ENCODE results near the gene LRRC4B. TPM values are rescaled to one million over a fixed set of nuclear protein-coding genes. Genes with fewer than 3 reads are reported as not detected.

LRRC4B gene
- total and polyA plus RNA-seq, 2 donors (not counting 1 experiment from before 2014, with no cell fraction given) = 0.02 to 0.17 TPM

DNA sequence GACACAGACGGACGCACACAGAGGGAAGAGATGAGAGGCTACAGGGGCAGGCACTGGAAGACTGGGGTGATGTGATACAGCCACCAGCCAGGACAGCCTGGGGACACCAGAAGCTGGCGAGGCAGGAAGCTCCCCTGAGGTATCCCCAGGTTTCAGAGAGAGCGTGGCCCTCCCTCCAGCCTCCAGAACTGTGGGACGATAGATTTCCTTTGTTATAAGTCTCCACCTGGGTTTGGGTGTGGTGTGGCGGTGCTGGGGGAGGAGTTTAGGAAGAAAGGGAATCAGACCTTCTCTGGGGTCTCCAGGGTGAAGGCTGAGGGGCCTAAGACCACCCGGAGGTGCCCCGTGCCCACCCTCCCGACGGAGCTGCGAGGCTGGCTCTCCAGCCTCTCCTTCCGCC, 51.8 kb downstream of the LRRC4B start:
- Histone ChIP-seq H2AFZ (ENCODE audit: low read length) (no peak overlapping the region), H3K4me1 (ENCODE audit: control insufficient read depth, extremely low read depth, insufficient read depth, low read length) (no peaks in the 10 kb centered on the region), H3K4me2 (ENCODE audit: extremely low read depth, insufficient read depth, low read length) (no peak overlapping the region), H3K36me3 (ENCODE audit: control insufficient read depth, insufficient read depth, low read length) (no peaks in the 10 kb centered on the region), H3K4me3 (replicated peaks in 1 of 4; ENCODE audit: control extremely low read depth in 1 of 4, insufficient read depth in 1 of 4, low read depth in 3 of 4, low read length in 4 of 4) (no peak overlapping the region), H3K27me3 (ENCODE audit: control insufficient read depth, insufficient read depth, low read length) (no peaks in the 10 kb centered on the region), H3K9ac (ENCODE audit: insufficient read depth, low read length) (no peak overlapping the region), H3K79me2 (ENCODE audit: control insufficient read depth, insufficient read depth, low read length) (no peaks in the 10 kb centered on the region), H3K27ac (ENCODE audit: insufficient read depth, low read length) (no peak overlapping the region), H4K20me1 (ENCODE audit: control insufficient read depth, extremely low read depth, insufficient read depth, low read length) (no peaks in the 10 kb centered on the region), H3K9me3 (ENCODE audit: control insufficient read depth, insufficient read depth, low read depth, low read length) (no peaks in the 10 kb centered on the region)
- TF ChIP-seq, protein P1, sequence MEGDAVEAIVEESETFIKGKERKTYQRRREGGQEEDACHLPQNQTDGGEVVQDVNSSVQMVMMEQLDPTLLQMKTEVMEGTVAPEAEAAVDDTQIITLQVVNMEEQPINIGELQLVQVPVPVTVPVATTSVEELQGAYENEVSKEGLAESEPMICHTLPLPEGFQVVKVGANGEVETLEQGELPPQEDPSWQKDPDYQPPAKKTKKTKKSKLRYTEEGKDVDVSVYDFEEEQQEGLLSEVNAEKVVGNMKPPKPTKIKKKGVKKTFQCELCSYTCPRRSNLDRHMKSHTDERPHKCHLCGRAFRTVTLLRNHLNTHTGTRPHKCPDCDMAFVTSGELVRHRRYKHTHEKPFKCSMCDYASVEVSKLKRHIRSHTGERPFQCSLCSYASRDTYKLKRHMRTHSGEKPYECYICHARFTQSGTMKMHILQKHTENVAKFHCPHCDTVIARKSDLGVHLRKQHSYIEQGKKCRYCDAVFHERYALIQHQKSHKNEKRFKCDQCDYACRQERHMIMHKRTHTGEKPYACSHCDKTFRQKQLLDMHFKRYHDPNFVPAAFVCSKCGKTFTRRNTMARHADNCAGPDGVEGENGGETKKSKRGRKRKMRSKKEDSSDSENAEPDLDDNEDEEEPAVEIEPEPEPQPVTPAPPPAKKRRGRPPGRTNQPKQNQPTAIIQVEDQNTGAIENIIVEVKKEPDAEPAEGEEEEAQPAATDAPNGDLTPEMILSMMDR (conservative IDR thresholded peaks at IDR 0.05 in 1 of 2, IDR thresholded peaks at IDR 0.05 in 1 of 2; ENCODE audit: low read depth in 1 of 2, low read length in 2 of 2) = no peak
- no peak for TF ChIP-seq EZH2 (IDR thresholded peaks at IDR 0.05; ENCODE audit: low read length, missing control alignments)
- DNase-seq (ENCODE audit: low read depth in 2 of 2) = no peak

DNA sequence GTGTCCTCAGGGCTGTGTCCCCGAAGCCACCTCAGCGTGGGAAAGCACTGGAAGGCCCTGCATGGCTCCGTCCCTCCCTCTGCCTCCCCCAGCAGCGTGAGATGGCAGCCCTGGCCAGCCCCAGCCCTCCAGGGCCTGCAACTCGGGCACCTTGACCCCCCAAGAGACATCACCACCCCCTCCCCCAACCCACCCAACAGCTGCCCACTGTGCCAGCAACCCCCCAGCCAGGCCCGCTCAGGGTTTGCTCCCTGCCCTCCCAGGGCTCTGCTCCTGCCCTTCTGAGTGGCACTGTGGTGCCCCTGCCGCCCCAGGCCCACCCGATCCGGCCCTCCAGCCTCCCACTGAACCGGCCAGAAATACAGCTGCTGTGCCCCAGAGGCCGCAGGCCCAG, 53.1 kb downstream of the LRRC4B start:
- Histone ChIP-seq H3K9me3 (ENCODE audit: control insufficient read depth, insufficient read depth, low read depth, low read length) (no peaks in the 10 kb centered on the region), H3K9ac (ENCODE audit: insufficient read depth, low read length) (no peak overlapping the region), H3K4me1 (ENCODE audit: control insufficient read depth, extremely low read depth, insufficient read depth, low read length) (no peaks in the 10 kb centered on the region), H3K79me2 (ENCODE audit: control insufficient read depth, insufficient read depth, low read length) (peaks cover 4% of the 10 kb centered on the region), H3K27ac (ENCODE audit: insufficient read depth, low read length) (no peak overlapping the region), H3K4me3 (replicated peaks in 1 of 4; ENCODE audit: control extremely low read depth in 1 of 4, insufficient read depth in 1 of 4, low read depth in 3 of 4, low read length in 4 of 4) (no peak overlapping the region), H3K4me2 (ENCODE audit: extremely low read depth, insufficient read depth, low read length) (no peak overlapping the region), H3K36me3 (ENCODE audit: control insufficient read depth, insufficient read depth, low read length) (no peaks in the 10 kb centered on the region), H3K27me3 (ENCODE audit: control insufficient read depth, insufficient read depth, low read length) (no peaks in the 10 kb centered on the region), H4K20me1 (ENCODE audit: control insufficient read depth, extremely low read depth, insufficient read depth, low read length) (no peaks in the 10 kb centered on the region), H2AFZ (ENCODE audit: low read length) (no peak overlapping the region)
- no peak for TF ChIP-seq EZH2 (IDR thresholded peaks at IDR 0.05; ENCODE audit: low read length, missing control alignments)
- TF ChIP-seq, protein P1 (conservative IDR thresholded peaks at IDR 0.05 in 1 of 2, IDR thresholded peaks at IDR 0.05 in 1 of 2; ENCODE audit: low read depth in 1 of 2, low read length in 2 of 2) = no peak
- DNase-seq (ENCODE audit: low read depth in 2 of 2) = no peak

DNA sequence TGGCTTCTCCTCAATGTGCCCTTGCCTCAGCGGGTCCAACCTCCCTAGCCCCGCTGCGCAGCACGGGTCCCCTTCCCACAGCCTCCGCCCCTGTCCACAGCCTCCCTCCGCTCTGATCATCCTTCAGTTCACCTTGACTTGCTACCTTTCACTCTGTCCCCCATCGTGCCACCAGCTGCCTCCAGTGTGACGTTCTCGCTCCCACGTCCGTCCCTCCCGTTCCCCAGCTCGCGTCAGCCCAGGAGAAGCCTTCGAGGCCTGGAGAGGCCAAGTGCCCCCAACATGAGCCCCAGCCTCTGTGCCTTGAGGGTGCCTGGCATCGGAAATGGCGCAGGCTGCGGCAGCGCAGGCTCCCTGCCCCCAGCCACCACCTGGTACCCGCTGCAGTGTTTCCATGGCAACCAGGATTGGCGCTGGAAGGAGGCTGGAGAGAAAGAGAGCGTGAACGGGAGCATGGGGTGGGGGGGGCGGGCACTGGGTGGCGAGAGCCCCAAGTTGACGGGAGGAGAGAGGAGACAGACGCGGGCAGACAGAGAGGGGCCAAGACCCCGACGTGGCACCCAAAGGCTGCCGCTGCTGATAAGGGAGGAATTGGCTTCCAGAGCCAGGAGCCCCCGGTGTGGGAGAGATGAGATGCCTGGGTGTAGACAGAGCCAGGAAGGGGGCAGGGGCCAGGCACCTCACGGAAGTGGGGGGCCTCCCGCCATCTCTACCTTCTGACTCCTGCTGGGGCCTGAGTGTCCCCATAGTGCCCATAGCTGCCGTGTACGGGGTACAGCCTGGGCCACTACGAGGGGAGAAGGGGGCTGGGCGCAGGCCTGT, 53.7 kb downstream of the LRRC4B start:
- no peak overlapping the region for H3K9ac ChIP-seq (ENCODE audit: insufficient read depth, low read length)
- no peaks in the 10 kb centered on the region for H3K36me3 ChIP-seq (ENCODE audit: control insufficient read depth, insufficient read depth, low read length)
- no peaks in the 10 kb centered on the region for H3K27me3 ChIP-seq (ENCODE audit: control insufficient read depth, insufficient read depth, low read length)
- peaks cover 2% of the 10 kb centered on the region for H3K4me1 ChIP-seq (ENCODE audit: control insufficient read depth, extremely low read depth, insufficient read depth, low read length)
- H3K4me3 ChIP-seq (replicated peaks in 1 of 4; ENCODE audit: control extremely low read depth in 1 of 4, insufficient read depth in 1 of 4, low read depth in 3 of 4, low read length in 4 of 4) = no peak overlapping the region
- no peak for TF ChIP-seq EZH2 (IDR thresholded peaks at IDR 0.05; ENCODE audit: low read length, missing control alignments)
- TF ChIP-seq, protein P1 (conservative IDR thresholded peaks at IDR 0.05 in 1 of 2, IDR thresholded peaks at IDR 0.05 in 1 of 2; ENCODE audit: low read depth in 1 of 2, low read length in 2 of 2) = no peak
- H2AFZ ChIP-seq (ENCODE audit: low read length) = no peak overlapping the region
- peaks cover 6% of the 10 kb centered on the region for H3K79me2 ChIP-seq (ENCODE audit: control insufficient read depth, insufficient read depth, low read length)
- no peak for DNase-seq (ENCODE audit: low read depth in 2 of 2)
- no peaks in the 10 kb centered on the region for H4K20me1 ChIP-seq (ENCODE audit: control insufficient read depth, extremely low read depth, insufficient read depth, low read length)
- H3K27ac ChIP-seq (ENCODE audit: insufficient read depth, low read length) = no peak overlapping the region
- no peaks in the 10 kb centered on the region for H3K9me3 ChIP-seq (ENCODE audit: control insufficient read depth, insufficient read depth, low read depth, low read length)
- H3K4me2 ChIP-seq (ENCODE audit: extremely low read depth, insufficient read depth, low read length) = no peak overlapping the region

All from fibroblast of lung (primary cell).